ENCODE measurements around the gene PAQR6.

PAQR6 gene

DNA sequence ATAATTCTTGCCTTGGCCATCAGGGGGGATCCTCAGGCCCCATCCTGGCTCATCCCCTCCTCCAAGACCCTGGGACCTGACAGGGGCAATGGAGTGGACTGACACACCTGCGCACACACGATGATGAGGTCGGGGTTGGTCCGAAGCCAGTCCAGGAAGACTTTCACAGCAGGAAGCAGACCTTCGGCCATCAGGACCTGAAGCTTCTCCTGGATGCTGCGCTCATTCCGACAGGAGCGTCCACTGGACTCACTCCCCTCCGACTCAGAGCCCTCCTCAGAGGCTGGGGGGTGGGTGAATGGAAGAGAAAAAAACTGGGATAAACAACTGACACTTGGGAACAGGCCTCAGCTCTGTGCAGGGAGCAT lies 15.4 kb upstream of the PAQR6 start:
- in situ Hi-C loops (cut with MboI; ENCODE audit: low sequenced_read_pairs): no loop called here

DNA sequence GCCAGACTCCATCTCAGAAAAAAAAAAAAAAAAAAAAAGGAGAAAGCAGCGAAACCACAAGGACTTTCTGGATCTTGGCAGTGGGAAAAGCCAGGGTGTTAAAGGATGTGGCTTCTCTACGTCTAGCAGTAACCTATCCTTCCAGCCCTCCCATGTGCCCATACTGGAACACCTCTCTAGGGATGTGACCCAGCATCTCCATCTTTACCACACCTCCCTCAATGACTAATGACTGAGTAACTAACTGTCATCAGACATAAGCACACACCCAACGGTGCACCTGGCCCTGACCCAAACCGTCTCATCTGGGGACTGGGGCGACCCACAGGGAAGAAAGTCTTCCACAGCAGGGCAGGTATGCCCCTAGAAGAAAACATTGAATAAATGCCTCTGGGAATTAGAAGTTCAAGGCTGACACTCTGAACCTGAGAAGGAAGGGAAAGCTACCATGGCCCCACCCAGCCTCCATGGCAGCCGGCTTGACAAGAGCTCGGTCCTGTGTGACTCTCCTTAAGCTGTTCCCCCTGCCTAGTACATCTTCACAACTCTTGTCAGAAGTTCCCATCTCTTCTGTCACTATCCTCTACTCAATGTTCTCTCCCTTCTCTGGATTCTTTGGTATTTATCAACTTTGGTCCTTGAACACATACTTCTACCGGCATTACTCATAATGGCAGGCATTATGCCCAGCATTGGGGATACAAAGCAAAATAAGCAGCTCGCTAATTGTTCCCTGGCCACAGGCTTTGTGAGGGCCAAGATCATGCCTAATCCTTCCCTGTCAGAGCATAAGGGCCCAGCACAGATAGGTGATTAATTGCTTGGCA lies 14.8 kb upstream of the PAQR6 start:
- in situ Hi-C loops (cut with MboI; ENCODE audit: low sequenced_read_pairs): no loop called here

DNA sequence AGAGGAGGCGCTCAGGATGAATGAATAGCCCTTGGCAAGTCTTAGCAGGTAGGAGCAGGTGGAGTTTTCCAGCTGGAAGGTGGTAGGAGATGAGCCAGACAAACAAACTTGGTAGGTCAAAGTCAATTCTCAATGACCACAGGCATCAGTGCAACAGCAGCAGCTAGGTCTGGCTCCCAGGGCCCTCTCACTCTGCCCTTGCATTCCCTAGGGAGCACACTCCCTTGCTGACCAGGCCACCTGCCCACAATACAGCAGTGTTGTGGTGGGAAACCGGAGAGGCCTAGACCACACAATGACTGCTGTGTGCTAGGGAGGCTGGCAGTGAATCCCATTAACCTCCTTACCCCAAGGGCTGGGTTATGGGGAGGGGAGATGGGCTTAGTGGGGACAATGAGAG lies 13.0 kb upstream of the PAQR6 start:
- in situ Hi-C loops (cut with MboI; ENCODE audit: low sequenced_read_pairs): no loop called here

DNA sequence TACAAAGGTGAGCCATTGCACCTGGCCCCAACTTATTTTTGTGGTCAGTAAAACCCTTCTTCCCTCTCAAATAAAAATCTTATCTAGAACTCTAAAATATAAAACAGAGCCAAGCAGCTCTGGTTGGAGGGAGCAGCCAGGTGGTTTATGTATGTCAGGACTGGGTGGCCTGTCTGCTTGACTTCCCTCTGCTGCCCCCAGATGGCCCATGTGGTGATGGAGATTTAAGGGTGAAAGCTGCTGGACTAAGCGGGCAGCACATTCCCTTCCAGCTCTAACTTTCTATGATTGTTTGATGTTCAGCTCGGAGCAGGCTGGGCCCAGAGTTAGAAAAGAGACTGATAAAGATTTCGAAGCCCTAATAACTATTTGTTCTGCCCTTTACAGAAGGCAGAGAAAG lies 11.9 kb upstream of the PAQR6 start:
- in situ Hi-C loops (cut with MboI; ENCODE audit: low sequenced_read_pairs): no loop called here

DNA sequence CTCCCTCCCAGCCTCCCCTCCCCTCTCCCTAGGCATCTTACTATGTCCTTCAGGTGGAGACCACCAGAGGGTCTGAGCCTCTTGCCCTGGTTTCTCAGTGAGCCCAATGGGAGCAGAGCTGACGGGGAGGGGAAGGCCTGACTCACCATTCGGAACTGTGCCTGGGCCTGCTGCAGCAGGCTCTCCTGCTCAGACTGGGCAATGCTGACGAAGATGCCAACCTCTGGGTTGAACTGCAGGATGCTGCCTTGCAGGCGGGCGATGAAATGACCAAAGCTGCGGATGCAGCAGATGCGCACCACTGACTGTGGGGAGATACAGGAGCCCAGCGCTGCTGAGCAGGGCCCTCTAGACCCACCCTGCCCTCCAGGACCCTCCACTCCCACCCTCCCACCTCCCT lies 11.0 kb upstream of the PAQR6 start:
- in situ Hi-C loops (cut with MboI; ENCODE audit: low sequenced_read_pairs): no loop called here

DNA sequence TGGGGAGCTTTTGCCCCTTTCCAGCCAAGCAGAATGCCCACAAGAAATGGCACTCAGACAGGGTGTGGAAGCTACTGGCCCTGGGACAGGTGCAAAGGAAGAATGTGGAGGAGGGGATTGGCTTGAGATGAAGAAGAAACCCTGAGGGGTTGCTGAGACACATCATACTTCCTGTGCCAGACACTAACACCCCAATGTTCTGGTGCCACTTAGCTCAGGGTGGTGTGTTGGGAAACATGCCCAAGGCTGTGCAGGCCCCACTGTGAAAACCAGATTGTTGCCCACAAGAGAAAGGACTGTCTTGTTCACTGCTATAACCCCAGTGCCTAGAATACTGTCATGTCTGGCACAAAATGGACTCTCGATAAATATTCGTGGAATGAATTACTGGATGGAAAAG lies 9.9 kb upstream of the PAQR6 start:
- in situ Hi-C loops (cut with MboI; ENCODE audit: low sequenced_read_pairs): no loop called here

DNA sequence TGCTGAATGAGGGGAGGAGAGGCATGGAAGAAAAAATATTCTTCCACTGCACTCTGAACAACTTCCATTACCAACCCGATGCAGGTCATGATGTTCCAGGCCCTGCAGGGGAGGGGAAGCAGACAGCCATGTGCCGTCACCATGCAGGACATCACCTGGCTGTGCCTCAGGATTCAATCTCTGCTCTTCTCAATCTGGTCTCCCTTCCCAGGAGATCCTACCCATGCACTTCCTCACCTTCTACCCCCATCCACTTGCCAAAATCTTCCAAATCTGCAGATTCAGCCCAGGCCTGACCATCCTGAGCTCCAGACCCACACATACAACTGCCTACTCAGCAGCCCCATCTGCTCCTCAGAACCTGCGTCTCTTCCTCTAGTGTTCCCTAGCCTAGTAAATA lies 5.8 kb upstream of the PAQR6 start:
- in situ Hi-C loops (cut with MboI; ENCODE audit: low sequenced_read_pairs): no loop called here

DNA sequence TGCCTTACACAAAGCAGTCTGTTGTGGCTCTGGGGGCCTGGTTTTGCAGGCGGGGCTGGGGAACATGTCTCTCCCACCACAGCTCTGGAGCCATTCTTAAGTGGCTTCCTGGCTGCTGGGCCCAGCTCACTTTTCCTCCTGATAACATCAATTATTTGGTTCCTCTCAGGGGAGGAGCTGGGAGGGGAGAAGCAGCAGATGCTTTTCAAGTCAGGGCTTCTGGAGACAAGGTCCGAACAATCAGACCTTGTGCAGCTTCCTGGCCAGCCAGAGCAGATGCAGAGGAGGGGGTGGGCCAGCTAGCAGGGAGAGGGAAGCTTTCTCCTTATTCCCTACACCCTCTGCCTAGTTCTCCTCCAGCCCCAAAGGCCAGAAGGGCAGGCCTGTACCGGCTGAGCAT lies 3.7 kb upstream of the PAQR6 start:
- in situ Hi-C loops (cut with MboI; ENCODE audit: low sequenced_read_pairs): no loop called here

DNA sequence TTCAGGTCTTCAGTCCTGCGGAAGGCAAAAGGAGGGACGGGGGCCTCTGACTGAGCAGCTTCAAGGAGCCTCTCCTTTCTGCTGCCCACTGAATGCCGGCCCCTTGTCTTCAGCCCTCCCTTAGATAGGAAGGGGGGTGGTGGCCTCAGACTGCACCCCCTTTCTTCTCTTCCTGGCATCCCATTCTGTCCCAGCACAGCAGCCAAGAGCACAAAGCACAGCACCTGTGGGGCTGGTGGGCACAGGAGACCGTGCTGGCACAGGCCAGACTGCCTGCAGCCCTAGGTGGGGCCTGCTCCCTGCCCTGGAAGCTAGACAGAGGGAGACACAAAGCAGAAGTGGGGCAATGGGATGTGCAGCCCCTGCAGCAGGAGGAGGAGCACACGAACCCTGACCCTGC lies 1.7 kb upstream of the PAQR6 start:
- in situ Hi-C loops (cut with MboI; ENCODE audit: low sequenced_read_pairs): no loop called here

DNA sequence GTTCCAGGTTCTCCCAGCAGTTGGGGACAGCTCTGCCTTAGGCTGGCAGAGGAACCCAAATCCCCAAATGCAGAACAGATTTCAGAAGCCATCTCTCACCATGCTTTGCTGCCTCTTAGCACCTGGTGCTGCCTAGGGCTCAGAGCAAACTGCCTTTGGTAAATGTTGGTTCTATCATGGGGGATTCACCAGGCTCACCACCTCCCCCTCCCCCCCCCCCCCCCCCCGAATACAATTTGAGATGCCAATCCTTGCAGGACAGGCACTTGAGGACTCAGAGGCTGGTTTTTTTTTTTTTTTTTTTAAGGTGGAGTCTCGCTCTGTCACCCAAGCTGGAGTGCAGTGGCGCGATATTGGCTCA lies 447 bp upstream of the PAQR6 start:
- in situ Hi-C loops (cut with MboI; ENCODE audit: low sequenced_read_pairs): no loop called here

DNA sequence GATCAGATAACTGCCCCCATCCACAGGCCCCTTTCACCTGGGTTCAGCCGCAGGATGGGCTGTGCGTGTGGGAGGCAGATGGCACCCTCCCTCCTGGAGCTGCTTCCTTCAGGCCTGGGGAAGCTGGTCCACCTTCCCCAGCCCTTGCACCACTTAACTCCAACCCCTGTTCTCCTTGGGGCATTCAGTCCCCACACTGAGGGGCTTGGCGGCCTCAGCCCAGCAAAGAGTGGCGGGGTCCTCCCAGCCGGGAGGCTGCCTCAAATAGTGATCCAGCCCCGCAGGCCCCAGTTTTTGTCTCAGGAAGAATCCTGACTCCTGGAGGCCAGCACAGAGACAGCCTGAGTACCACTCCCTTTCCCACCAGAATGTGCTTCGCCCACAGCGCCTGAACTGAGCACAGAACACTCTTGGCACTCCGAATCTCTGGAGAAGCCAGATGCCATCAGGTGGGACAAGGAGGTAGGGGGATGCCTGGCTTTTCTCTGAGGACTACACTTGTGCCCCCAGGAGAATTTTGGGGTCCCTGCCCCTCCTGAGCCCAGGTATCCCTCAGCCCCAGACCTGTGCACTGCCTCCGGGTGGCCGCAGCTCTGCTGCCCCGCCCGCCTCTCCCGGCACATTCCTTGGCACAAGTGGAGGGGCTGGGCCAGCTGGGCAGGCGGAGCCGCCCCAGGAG lies 936 bp downstream of the PAQR6 start:
- in situ Hi-C loops (cut with MboI; ENCODE audit: low sequenced_read_pairs): no loop called here

DNA sequence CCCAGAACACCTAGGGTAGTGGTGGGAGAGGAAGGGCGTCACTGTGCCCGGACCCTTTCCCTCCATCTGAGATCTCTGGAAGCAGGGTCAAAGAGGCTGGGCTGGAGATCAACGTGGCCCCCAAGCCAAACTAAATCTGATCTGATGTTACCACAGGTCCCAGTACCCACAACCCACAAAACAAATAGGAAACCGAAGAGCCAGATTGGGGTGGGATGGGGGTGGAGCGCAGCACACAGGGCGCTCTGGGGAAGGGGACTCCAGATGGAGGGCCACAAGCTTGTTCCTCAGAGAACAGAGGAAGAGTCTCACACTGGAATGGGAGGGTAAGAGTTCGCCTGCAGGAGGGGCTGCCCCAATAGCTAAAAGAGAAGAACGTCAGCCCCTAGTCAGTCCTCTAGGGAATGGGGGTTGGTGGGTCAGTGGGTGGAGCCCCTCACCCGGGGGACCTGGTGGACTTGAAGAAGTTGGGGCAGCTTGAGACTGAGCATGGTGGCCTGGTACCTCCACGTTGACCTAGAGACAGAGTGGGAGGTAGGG lies 1.5 kb downstream of the PAQR6 start:
- in situ Hi-C loops (cut with MboI; ENCODE audit: low sequenced_read_pairs): no loop called here

DNA sequence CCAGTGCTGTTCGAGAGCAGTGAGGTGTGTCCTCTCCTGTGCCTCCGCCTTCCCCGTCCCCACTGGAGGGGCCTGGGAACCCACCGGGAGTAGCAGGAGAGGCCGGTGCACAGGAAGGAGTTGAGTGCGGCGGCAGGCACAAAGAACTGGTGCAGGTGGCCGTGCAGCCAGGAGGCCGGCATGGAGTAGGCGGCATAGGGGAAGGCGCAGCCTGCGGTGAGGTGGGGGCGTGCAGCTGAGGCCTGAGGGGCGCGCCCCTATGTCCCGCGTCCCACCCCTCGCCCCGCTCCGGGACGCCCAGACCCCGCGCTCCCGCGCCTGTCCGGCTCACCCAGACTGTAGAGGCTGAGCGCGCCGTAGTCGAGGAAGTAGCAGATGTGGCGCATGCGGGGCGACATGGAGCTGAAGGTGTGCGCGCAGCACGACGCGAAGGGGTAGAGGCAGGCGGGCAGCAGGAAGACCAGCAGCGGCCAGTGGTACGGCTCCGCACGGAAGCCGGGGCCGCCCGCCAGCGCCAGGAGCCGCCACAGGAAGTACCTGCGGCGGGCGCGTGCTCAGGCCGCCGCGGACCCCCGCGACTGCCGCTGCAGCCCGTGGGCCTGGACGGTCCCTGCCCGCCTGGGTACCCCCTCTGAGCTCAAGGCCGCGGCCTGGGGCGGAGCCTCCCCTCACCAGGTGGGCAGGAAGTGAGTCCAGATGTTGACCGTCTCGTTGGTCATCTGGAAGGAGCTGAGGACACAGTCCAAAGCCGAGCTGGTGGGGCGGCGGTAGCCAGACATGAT lies 2.2 kb downstream of the PAQR6 start:
- in situ Hi-C loops (cut with MboI; ENCODE audit: low sequenced_read_pairs): no loop called here

DNA sequence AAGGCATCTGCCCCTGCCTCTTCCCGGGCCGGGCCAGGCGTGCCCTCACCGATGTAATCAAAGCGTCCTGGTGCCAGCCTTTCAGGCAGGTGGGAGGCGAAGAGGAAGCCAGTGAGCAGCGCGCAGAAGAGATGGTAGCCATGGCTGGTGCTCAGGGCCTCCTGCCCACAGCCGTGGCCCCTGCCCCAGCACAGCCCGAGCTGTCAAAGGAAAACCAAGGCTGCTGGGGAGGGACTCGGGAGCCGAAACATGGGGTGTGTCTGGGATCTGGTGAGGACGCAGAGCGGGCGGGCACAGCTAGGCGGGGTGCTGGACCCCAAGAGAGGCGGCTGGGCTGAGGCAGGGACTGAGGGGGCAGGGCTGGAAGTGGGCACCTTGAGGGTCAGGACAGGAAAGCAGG lies 3.1 kb downstream of the PAQR6 start:
- in situ Hi-C loops (cut with MboI; ENCODE audit: low sequenced_read_pairs): no loop called here

DNA sequence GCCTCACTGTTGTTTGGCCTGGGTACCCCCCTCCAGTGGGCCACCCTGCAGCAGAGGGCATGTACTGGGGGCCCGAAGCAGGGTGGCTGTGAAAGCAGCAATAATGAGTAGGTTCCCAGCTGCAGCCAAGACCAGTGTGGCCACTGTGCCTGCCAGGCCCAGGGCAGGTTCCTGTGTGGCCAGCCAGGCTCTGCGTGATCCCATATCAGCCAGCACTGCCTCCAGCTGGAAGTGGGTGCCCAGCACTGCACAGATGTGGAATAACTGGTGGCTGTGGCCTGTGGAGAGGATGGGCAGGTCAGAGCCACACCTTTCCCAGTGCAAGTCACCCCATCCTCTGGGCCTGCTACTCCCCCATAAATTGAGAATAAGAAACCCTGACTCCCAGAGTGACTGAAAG lies 3.7 kb downstream of the PAQR6 start:
- in situ Hi-C loops (cut with MboI; ENCODE audit: low sequenced_read_pairs): no loop called here

DNA sequence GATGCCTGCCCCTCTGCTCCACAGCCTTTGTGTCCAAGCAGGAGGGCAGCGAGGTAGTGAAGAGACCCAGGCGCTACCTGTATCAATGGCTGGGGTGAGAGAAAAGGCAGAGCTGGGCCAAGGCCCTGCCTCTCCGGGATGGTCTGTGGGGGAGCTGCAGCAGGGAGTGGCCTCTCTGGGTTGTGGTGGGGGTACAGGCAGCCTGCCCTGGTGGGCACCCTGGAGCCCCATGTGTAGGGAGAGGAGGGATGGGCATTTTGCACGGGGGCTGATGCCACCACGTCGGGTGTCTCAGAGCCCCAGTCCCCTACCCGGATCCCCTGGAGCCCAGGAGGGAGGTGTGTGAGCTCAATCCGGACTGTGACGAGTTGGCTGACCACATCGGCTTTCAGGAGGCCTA lies 5.1 kb downstream of the PAQR6 start:
- in situ Hi-C loops (cut with MboI; ENCODE audit: low sequenced_read_pairs): no loop called here

DNA sequence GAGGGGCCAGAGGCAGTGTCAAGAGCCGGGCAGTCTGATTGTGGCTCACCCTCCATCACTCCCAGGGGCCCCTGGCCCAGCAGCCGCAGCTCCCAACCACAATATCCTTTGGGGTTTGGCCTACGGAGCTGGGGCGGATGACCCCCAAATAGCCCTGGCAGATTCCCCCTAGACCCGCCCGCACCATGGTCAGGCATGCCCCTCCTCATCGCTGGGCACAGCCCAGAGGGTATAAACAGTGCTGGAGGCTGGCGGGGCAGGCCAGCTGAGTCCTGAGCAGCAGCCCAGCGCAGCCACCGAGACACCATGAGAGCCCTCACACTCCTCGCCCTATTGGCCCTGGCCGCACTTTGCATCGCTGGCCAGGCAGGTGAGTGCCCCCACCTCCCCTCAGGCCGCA lies 5.9 kb downstream of the PAQR6 start, which contains the start of gene BGLAP:
Gene BGLAP (plus strand): TSS at position 259 of the 400 bp plus-strand sequence. CDS start 48 bp downstream, at position 307.
- in situ Hi-C loops (cut with MboI; ENCODE audit: low sequenced_read_pairs): no loop called here

DNA sequence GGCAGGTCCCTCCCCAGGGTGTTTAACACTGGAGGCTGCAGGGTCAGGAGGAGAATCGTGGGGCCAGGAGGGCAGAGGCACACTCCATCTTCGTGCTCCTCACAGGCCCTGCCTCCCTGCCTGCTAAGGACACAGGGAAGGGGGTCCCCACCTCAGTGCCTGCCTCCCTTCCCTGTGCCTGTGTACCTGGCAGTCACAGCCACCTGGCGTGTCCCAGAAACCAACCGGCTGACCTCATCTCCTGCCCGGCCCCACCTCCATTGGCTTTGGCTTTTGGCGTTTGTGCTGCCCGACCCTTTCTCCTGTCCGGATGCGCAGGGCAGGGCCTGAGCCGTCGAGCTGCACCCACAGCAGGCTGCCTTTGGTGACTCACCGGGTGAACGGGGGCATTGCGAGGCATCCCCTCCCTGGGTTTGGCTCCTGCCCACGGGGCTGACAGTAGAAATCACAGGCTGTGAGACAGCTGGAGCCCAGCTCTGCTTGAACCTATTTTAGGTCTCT lies 6.5 kb downstream of the PAQR6 start:
- in situ Hi-C loops (cut with MboI; ENCODE audit: low sequenced_read_pairs): no loop called here

DNA sequence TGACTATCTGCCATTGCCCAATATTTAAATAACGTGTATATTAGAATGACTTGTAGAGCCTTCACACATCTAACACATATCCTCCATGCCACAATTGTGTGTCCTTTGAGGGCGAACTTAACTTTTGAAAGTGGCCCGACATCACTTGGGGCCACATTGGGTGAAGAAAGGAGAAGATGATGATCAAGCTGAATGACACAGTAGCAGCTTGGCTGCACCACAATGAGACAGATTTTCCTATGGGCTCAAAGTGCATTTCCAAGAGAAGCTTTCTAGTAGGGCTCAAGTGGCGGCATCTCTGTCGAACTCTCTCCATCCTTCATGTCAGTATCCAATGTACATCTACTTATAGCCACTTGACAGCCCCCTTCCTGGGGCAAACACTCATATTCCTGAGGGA lies 9.6 kb downstream of the PAQR6 start:
- in situ Hi-C loops (cut with MboI; ENCODE audit: low sequenced_read_pairs): no loop called here

DNA sequence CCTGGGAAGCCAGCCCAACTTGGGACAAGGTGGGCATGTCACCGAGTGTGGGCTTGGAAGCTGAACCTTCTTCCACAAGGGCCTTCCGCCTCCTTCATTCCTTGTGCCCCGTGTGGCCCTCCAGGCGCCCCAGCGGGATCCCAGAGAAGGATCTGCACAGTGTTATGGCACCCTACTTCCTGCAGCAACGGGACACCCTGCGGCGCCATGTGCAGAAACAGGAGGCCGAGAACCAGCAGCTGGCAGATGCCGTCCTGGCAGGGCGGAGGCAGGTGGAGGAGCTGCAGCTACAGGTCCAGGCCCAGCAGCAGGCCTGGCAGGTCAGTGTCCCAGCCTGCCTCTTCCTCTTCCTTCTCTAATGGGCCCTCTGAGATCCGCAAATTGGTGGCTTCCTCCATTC lies 11.7 kb downstream of the PAQR6 start:
- in situ Hi-C loops (cut with MboI; ENCODE audit: low sequenced_read_pairs): no loop called here

DNA sequence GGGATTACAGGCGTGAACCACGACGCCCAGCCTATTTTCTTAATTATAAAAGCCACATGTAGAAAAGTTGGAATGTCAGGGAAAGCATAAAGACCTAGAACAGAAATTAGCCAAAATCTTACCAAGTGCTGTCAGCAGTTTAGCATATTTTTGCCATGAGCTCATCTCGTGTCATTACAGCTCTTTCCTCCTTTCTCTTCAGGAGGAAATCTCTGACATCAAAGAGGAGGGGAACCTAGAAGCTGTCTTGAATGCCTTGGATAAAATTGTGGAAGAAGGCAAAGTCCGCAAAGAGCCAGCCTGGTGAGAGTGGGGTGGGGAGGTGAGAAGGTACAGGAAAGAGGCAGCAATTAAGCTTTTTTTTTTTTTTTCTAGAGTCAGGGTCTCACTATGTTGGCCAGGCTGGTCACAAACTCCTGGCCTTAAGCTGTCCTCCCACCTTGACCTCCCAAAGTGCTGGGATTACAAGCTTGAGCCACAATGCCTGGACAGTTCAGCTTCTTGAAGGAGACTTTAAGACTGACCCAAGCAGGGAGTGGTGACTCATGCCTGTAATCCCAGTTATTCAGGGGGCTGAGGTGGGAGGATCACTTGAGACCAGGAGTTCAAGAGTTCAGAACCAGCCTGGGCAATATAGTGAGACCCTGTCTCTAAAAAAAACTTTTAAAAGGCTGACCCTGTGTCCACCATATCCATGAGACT lies 14.3 kb downstream of the PAQR6 start:
- in situ Hi-C loops (cut with MboI; ENCODE audit: low sequenced_read_pairs): no loop called here

Data from HL-60/S4 treated with retinoic acid at 250 ng/mL for 4 days and 3 days (cell line).